ENCODE results near the gene CEP63.
"Not testable (repeated sequence)": the region's sequence is repeated elsewhere in the genome, so short reads cannot be mapped to it uniquely, and the experiment has no call there.

The CEP63 gene

DNA sequence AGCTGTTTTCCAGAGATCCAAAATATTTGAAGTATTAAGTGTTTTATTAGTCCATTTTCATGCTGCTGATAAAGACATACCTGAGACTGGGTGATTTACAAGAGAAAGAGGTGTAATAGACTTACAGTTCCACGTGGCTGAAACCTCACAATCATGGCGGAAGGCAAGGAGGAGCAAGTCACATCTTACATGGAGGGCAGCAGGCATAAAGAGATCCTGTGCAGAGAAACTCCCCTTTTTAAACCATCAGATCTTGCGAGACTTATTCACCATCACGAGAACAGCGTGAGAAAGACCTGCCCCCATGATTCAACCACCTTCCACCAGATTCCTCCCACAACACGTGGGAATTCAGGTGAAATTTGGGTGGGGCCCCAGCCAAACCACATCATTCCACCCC, 82.9 kb downstream of the CEP63 start:
- Histone ChIP-seq H3K9me3 (ENCODE audit: control insufficient read depth, insufficient read depth, low read length) (peaks cover 18% of the 10 kb centered on the region), H3K9ac (ENCODE audit: low read depth, low read length) (no peak overlapping the region), H3K4me3 (ENCODE audit: low read depth, low read length) (no peak overlapping the region), H3K27me3 (ENCODE audit: control insufficient read depth, insufficient read depth, low read length) (no peaks in the 10 kb centered on the region), H3K36me3 (ENCODE audit: control insufficient read depth, insufficient read depth, low read length) (no peaks in the 10 kb centered on the region), H3K4me1 (ENCODE audit: control insufficient read depth, insufficient read depth, low read length) (no peaks in the 10 kb centered on the region), H3K27ac (ENCODE audit: low read depth, low read length) (no peak overlapping the region)

- not testable (repeated sequence) for H3K36me3 ChIP-seq (ENCODE audit: control insufficient read depth, insufficient read depth, low read length); H3K27me3 ChIP-seq (ENCODE audit: control insufficient read depth, insufficient read depth, low read length); H3K4me3 ChIP-seq (ENCODE audit: low read depth, low read length); H3K9ac ChIP-seq (ENCODE audit: low read depth, low read length); H3K27ac ChIP-seq (ENCODE audit: low read depth, low read length); H3K4me1 ChIP-seq (ENCODE audit: control insufficient read depth, insufficient read depth, low read length)
- H3K9me3 ChIP-seq (ENCODE audit: control insufficient read depth, insufficient read depth, low read length): peaks cover 18% of the 10 kb centered on the region
Measured at GRCh38 chr3:134569899-134570298, 84.0 kb downstream of the CEP63 start.

- Histone ChIP-seq H3K27ac (ENCODE audit: low read depth, low read length) (no peak overlapping the region), H3K27me3 (ENCODE audit: control insufficient read depth, insufficient read depth, low read length) (no peaks in the 10 kb centered on the region), H3K9ac (ENCODE audit: low read depth, low read length) (no peak overlapping the region), H3K4me1 (ENCODE audit: control insufficient read depth, insufficient read depth, low read length) (no peaks in the 10 kb centered on the region), H3K9me3 (ENCODE audit: control insufficient read depth, insufficient read depth, low read length) (no peaks in the 10 kb centered on the region), H3K4me3 (ENCODE audit: low read depth, low read length) (no peak overlapping the region), H3K36me3 (ENCODE audit: control insufficient read depth, insufficient read depth, low read length) (no peaks in the 10 kb centered on the region)
Measured at GRCh38 chr3:134576426-134576825, 90.6 kb downstream of the CEP63 start.

DNA sequence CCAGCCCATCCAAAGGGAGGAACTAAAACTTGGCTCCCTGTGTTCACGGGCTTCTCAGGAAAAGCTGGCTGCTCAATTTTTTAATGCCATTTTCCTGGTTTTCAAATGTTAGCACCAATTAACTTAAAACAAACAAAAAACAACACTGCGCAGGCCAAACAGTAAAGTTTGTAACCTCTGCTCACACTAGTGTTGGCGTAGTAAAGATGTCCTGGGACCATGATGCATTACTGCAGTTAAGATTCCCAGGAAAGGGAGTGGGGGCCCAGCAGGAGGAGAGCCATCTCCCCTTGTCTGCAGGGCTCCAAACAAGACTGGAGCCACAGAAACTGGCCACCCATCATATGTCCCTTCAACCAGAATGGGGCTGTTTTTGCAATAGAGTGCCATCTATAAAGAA, 91.0 kb downstream of the CEP63 start:
- H3K36me3 ChIP-seq (ENCODE audit: control insufficient read depth, insufficient read depth, low read length): no peaks in the 10 kb centered on the region
- no peaks in the 10 kb centered on the region for H3K4me1 ChIP-seq (ENCODE audit: control insufficient read depth, insufficient read depth, low read length)
- H3K27me3 ChIP-seq (ENCODE audit: control insufficient read depth, insufficient read depth, low read length): no peaks in the 10 kb centered on the region
- H3K9me3 ChIP-seq (ENCODE audit: control insufficient read depth, insufficient read depth, low read length): no peaks in the 10 kb centered on the region
- no peak overlapping the region for H3K27ac ChIP-seq (ENCODE audit: low read depth, low read length)
- H3K9ac ChIP-seq (ENCODE audit: low read depth, low read length): no peak overlapping the region
- H3K4me3 ChIP-seq (ENCODE audit: low read depth, low read length): no peak overlapping the region

DNA sequence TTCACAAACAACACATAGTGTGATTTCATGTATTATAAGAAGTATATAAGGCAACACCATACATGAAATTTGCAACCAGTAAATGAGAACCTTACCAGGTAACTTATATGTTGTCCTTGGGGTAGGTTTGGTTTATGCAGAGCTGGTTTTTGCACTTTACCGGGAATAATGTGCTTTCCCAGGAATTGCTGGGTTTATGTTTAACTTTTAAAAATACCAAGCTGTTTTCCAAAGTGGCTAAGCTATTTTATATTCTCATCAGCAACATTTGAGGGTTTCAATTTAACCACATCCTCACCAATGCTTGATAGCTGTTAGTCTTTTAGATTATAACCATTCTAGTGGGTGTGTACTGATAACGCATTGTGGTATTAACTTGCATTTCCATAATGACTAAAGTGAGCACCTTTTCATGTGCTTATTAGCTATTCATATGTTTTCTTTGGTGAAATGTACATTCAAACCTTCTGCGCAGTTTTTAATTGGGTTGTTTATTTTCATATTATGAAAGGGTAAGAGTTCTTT, 93.3 kb downstream of the CEP63 start:
- H3K9me3 ChIP-seq (ENCODE audit: control insufficient read depth, insufficient read depth, low read length): no peaks in the 10 kb centered on the region
- no peaks in the 10 kb centered on the region for H3K27me3 ChIP-seq (ENCODE audit: control insufficient read depth, insufficient read depth, low read length)
- H3K36me3 ChIP-seq (ENCODE audit: control insufficient read depth, insufficient read depth, low read length): no peaks in the 10 kb centered on the region
- H3K4me3 ChIP-seq (ENCODE audit: low read depth, low read length): no peak overlapping the region
- no peak overlapping the region for H3K27ac ChIP-seq (ENCODE audit: low read depth, low read length)
- no peaks in the 10 kb centered on the region for H3K4me1 ChIP-seq (ENCODE audit: control insufficient read depth, insufficient read depth, low read length)
- no peak overlapping the region for H3K9ac ChIP-seq (ENCODE audit: low read depth, low read length)

- no peaks in the 10 kb centered on the region for H3K4me1 ChIP-seq (ENCODE audit: control insufficient read depth, insufficient read depth, low read length)
- no peak overlapping the region for H3K4me3 ChIP-seq (ENCODE audit: low read depth, low read length)
- no peaks in the 10 kb centered on the region for H3K27me3 ChIP-seq (ENCODE audit: control insufficient read depth, insufficient read depth, low read length)
- H3K36me3 ChIP-seq (ENCODE audit: control insufficient read depth, insufficient read depth, low read length): no peaks in the 10 kb centered on the region
- H3K9ac ChIP-seq (ENCODE audit: low read depth, low read length): no peak overlapping the region
- H3K27ac ChIP-seq (ENCODE audit: low read depth, low read length): no peak overlapping the region
- no peaks in the 10 kb centered on the region; the same call in 1 of the 2 replicates for H3K9me3 ChIP-seq (ENCODE audit: control insufficient read depth, insufficient read depth, low read length)
Measured at GRCh38 chr3:134590766-134591165, 104.9 kb downstream of the CEP63 start.

DNA sequence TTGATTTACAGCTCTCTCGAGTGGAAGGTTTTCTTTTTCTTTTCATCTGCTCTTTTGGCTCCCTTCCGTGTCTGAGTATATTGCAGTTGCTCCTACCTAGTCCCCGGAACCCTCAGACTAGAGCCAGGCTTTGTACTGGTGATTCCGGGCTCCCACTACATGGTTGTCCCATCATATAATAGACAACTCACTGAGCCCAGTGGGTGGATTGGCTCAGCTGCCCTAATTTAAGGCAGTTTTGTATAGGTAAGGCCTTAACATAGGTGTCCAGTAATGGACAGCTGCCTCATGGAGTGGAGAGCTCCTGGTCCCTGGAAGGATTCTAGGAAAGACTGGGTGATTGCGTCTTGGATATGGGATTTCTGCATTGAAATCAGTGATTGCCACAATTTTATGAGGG, 106.9 kb downstream of the CEP63 start:
- Histone ChIP-seq H3K36me3 (ENCODE audit: control insufficient read depth, insufficient read depth, low read length) (no peaks in the 10 kb centered on the region), H3K9ac (ENCODE audit: low read depth, low read length) (no peak overlapping the region), H3K27me3 (ENCODE audit: control insufficient read depth, insufficient read depth, low read length) (no peaks in the 10 kb centered on the region), H3K4me3 (ENCODE audit: low read depth, low read length) (no peak overlapping the region), H3K9me3 (ENCODE audit: control insufficient read depth, insufficient read depth, low read length) (no peaks in the 10 kb centered on the region), H3K27ac (ENCODE audit: low read depth, low read length) (no peak overlapping the region), H3K4me1 (ENCODE audit: control insufficient read depth, insufficient read depth, low read length) (no peaks in the 10 kb centered on the region)

DNA sequence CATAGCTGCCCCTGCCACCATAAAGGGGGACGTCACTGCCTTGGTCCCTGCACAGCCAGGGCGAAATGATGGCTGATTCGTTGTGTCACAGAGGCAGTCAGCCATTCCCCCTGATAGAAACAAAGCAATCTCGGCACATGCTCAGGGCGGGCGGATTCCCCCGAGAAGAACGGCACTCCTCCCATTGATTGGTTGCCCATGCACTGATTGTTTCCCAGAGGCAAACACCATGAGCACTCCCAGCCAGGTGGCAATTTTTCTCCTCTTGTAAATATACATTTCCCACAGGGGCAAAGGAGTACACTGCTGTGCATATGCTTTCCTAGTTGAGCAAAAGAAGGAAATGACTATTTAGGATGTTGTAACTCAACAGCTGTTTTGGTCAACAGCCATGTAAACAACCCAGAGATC, 108.5 kb downstream of the CEP63 start:
- Histone ChIP-seq H3K4me3 (ENCODE audit: low read depth, low read length) (no peak overlapping the region), H3K27ac (ENCODE audit: low read depth, low read length) (no peak overlapping the region), H3K9me3 (ENCODE audit: control insufficient read depth, insufficient read depth, low read length) (no peaks in the 10 kb centered on the region), H3K9ac (ENCODE audit: low read depth, low read length) (no peak overlapping the region), H3K4me1 (ENCODE audit: control insufficient read depth, insufficient read depth, low read length) (no peaks in the 10 kb centered on the region), H3K27me3 (ENCODE audit: control insufficient read depth, insufficient read depth, low read length) (peaks cover under 1% of the 10 kb centered on the region; the same call in 1 of the 2 replicates), H3K36me3 (ENCODE audit: control insufficient read depth, insufficient read depth, low read length) (no peaks in the 10 kb centered on the region)

DNA sequence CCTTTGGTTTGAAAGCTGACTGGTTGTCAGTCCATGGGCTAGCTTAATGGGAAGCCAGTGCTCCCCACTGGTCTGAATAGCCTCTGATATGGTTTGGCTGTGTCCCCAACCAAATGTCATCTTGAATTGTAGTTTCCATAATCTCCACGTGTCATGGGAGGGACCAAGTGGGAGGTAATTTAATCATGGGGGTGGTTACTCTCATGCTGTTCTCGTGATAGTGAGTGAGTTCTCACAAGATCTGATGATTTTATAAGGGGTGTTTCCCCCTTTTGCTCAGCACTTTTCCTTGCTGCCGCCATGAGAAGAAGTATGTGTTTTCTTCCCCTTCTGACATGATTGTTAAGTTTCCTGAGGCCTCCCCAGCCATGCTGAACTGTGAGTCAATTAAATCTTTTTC, 109.1 kb downstream of the CEP63 start:
- H3K27ac ChIP-seq (ENCODE audit: low read depth, low read length); H3K4me3 ChIP-seq (ENCODE audit: low read depth, low read length); H3K9me3 ChIP-seq (ENCODE audit: control insufficient read depth, insufficient read depth, low read length); H3K27me3 ChIP-seq (ENCODE audit: control insufficient read depth, insufficient read depth, low read length); H3K36me3 ChIP-seq (ENCODE audit: control insufficient read depth, insufficient read depth, low read length); H3K4me1 ChIP-seq (ENCODE audit: control insufficient read depth, insufficient read depth, low read length); H3K9ac ChIP-seq (ENCODE audit: low read depth, low read length): not testable (repeated sequence)

DNA sequence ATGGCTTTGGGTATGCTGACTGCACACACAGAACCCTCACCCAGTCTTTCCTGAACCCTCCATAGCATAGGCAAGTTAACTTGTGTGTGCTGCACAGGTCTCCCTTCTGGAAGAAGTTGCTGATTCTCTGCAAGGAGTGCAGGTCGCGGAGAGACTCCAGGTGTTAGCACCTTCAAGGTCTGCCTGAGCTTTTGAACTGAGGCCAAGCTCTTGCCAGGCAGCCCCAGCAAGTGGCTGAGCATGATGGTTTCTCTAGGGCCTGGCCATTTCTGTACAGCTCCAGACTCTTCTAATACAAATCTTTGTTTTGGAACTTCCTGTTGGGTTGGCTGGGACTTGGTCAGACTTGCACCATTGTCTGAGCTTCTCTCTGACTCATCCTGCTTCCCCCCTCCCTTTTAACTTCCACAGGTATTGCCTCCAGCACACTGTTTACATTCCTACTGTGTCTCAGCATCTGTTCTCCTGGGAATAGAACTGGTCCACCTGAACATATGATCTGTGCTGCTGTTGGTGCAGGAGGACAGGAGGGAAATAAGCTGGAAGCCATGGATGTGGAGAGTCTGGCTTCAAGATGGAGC, 111.6 kb downstream of the CEP63 start:
- no peaks in the 10 kb centered on the region for H3K9me3 ChIP-seq (ENCODE audit: control insufficient read depth, insufficient read depth, low read length)
- no peaks in the 10 kb centered on the region; the same call in 1 of the 2 replicates for H3K4me1 ChIP-seq (ENCODE audit: control insufficient read depth, insufficient read depth, low read length)
- H3K4me3 ChIP-seq (ENCODE audit: low read depth, low read length): no peak overlapping the region
- no peaks in the 10 kb centered on the region for H3K36me3 ChIP-seq (ENCODE audit: control insufficient read depth, insufficient read depth, low read length)
- peaks cover 15% of the 10 kb centered on the region for H3K27me3 ChIP-seq (ENCODE audit: control insufficient read depth, insufficient read depth, low read length)
- H3K9ac ChIP-seq (ENCODE audit: low read depth, low read length): no peak overlapping the region
- H3K27ac ChIP-seq (ENCODE audit: low read depth, low read length): no peak overlapping the region

- Histone ChIP-seq H3K27me3 (ENCODE audit: control insufficient read depth, insufficient read depth, low read length) (peaks cover 15% of the 10 kb centered on the region), H3K27ac (ENCODE audit: low read depth, low read length) (no peak overlapping the region), H3K4me3 (ENCODE audit: low read depth, low read length) (no peak overlapping the region), H3K9ac (ENCODE audit: low read depth, low read length) (no peak overlapping the region), H3K4me1 (ENCODE audit: control insufficient read depth, insufficient read depth, low read length) (no peaks in the 10 kb centered on the region; the same call in 1 of the 2 replicates), H3K36me3 (ENCODE audit: control insufficient read depth, insufficient read depth, low read length) (no peaks in the 10 kb centered on the region), H3K9me3 (ENCODE audit: control insufficient read depth, insufficient read depth, low read length) (no peaks in the 10 kb centered on the region)
Measured at GRCh38 chr3:134598763-134599545, 113.1 kb downstream of the CEP63 start.

All from HUES48 (cell line).